DMS53 treated with DMSO at 0.1 percent for 48 hours (cell line): Measurements from ENCODE around the gene KCNK1.
"Not testable (repeated sequence)": the region's sequence is repeated elsewhere in the genome, so short reads cannot be mapped to it uniquely, and the experiment has no call there.

Source experiments
- DNase-seq: peaks from one replicate; lab custom pipeline; 2025; ENCODE audit not compliant: unreplicated experiment; lab: John Stamatoyannopoulos, UW

KCNK1 gene

GRCh38 chr1:233664804-233665574 lies 51.1 kb downstream of the KCNK1 start:
- DNase-seq, result no peak

GRCh38 chr1:233665575-233666270 lies 51.8 kb downstream of the KCNK1 start:
- DNase-seq, result no peak

GRCh38 chr1:233667741-233668140 lies 53.8 kb downstream of the KCNK1 start:
- no peak for DNase-seq

GRCh38 chr1:233668146-233668724 lies 54.3 kb downstream of the KCNK1 start:
- DNase-seq, result no peak

- no peak for DNase-seq
Measured at GRCh38 chr1:233668725-233669294, 54.9 kb downstream of the KCNK1 start.

- DNase-seq, result not testable (repeated sequence)
Measured at GRCh38 chr1:233670363-233670762, 56.5 kb downstream of the KCNK1 start.

- no peak for DNase-seq
Measured at GRCh38 chr1:233671286-233671685, 57.4 kb downstream of the KCNK1 start.

GRCh38 chr1:233672732-233673131 lies 58.8 kb downstream of the KCNK1 start:
- DNase-seq, result no peak

- DNase-seq, result peak; percentile 24
Measured at GRCh38 chr1:233673261-233673946, 59.5 kb downstream of the KCNK1 start.

- no peak for DNase-seq
Measured at GRCh38 chr1:233673947-233674431, 60.1 kb downstream of the KCNK1 start.

GRCh38 chr1:233675446-233675845 lies 61.5 kb downstream of the KCNK1 start:
- no peak for DNase-seq

GRCh38 chr1:233675893-233676292 lies 62.0 kb downstream of the KCNK1 start:
- no peak for DNase-seq

GRCh38 chr1:233677690-233678354 lies 63.9 kb downstream of the KCNK1 start:
- DNase-seq, result no peak

GRCh38 chr1:233679030-233679429 lies 65.1 kb downstream of the KCNK1 start:
- DNase-seq, result peak; percentile 56

- no peak for DNase-seq
Measured at GRCh38 chr1:233679591-233680373, 65.9 kb downstream of the KCNK1 start.

GRCh38 chr1:233681285-233681684 lies 67.4 kb downstream of the KCNK1 start:
- no peak for DNase-seq

GRCh38 chr1:233686653-233687052 lies 72.7 kb downstream of the KCNK1 start:
- DNase-seq, result not testable (repeated sequence)

- no peak for DNase-seq
Measured at GRCh38 chr1:233689017-233689747, 75.3 kb downstream of the KCNK1 start.

GRCh38 chr1:233689748-233690254 lies 75.9 kb downstream of the KCNK1 start:
- DNase-seq, result no peak
